RCC 7860 (cell line): ENCODE measurements around the gene ACADS.

Experiments used
- DNase-seq: peaks from one replicate; pipeline ENCODE4 v3.0.0-alpha.2; 2015; ENCODE audit warnings: low spot score
- FAIRE-seq: peaks from 2 replicates; lab custom pipeline; 2012; peaks lifted over from hg19 to GRCh38; lab: Jason Lieb, UNC

Gene ACADS

GRCh38 chr12:120754792-120755191, 29.2 kb downstream of the ACADS start:
- no peak for FAIRE-seq
- no peak for DNase-seq

- FAIRE-seq, result no peak
- no peak for DNase-seq
These were observed 29.6 kb downstream of the ACADS start for GRCh38 chr12:120755269-120755668.

- FAIRE-seq (no peak), DNase-seq (no peak)
These were observed 31.7 kb downstream of the ACADS start for GRCh38 chr12:120757226-120757742.

GRCh38 chr12:120757949-120758348, 32.3 kb downstream of the ACADS start:
- no peak for DNase-seq
- no peak for FAIRE-seq

GRCh38 chr12:120758798-120759590, 33.4 kb downstream of the ACADS start:
- FAIRE-seq (no peak), DNase-seq (no peak)

- DNase-seq, result no peak
These were observed 34.1 kb downstream of the ACADS start for GRCh38 chr12:120759591-120760348.

GRCh38 chr12:120760349-120761254, 35.0 kb downstream of the ACADS start:
- DNase-seq, result no peak
- FAIRE-seq, result no peak

More at GRCh38 chr12:120759591-120760348, 34.1 kb downstream of the ACADS start:
- FAIRE-seq, result no peak

- FAIRE-seq, result no peak
These were observed 35.9 kb downstream of the ACADS start for GRCh38 chr12:120761519-120761934.

GRCh38 chr12:120762086-120762485, 36.5 kb downstream of the ACADS start:
- FAIRE-seq, result no peak

More at GRCh38 chr12:120761519-120761934, 35.9 kb downstream of the ACADS start:
- DNase-seq, result no peak

GRCh38 chr12:120763250-120763649, 37.6 kb downstream of the ACADS start:
- no peak for DNase-seq
- FAIRE-seq, result no peak

More at GRCh38 chr12:120762086-120762485, 36.5 kb downstream of the ACADS start:
- DNase-seq, result no peak

- DNase-seq (no peak), FAIRE-seq (no peak)
These were observed 39.2 kb downstream of the ACADS start for GRCh38 chr12:120764816-120765215.

GRCh38 chr12:120766566-120766965, 40.9 kb downstream of the ACADS start:
- FAIRE-seq (no peak), DNase-seq (no peak)

- FAIRE-seq (no peak), DNase-seq (no peak)
These were observed 41.7 kb downstream of the ACADS start for GRCh38 chr12:120767071-120768024.

GRCh38 chr12:120771097-120771496, 45.5 kb downstream of the ACADS start:
- DNase-seq (no peak), FAIRE-seq (no peak)

GRCh38 chr12:120774169-120774916, 48.7 kb downstream of the ACADS start:
- DNase-seq (no peak), FAIRE-seq (no peak)

GRCh38 chr12:120775862-120776552, 50.4 kb downstream of the ACADS start:
- no peak for DNase-seq
- FAIRE-seq, result no peak

GRCh38 chr12:120783197-120783596, 57.6 kb downstream of the ACADS start:
- FAIRE-seq (no peak), DNase-seq (no peak)

GRCh38 chr12:120784804-120785203, 59.2 kb downstream of the ACADS start:
- FAIRE-seq (no peak), DNase-seq (no peak)
